ENCODE results near the gene AEBP1. TPM values are rescaled to one million over a fixed set of nuclear protein-coding genes. Genes with fewer than 3 reads are reported as not detected.
A peak's percentile ranks its signal among the peaks of the same experiment; 100 is the strongest.

Gene AEBP1
- total and polyA plus RNA-seq, 9 of the 15 experiments (the other 6 are each of a cell fraction or from before 2014, with no cell fraction given), result 0.03 to 0.78 (median 0.30) TPM; not detected in 2

GRCh38 chr7:44056681-44057080, 47.5 kb upstream of the AEBP1 start:
- CTCF ChIA-PET (ENCODE audit: low intra/inter-chr PET ratio), result no interaction called here
- Histone ChIP-seq H3K4me3 (no peak overlapping the region), H3K27me3 (ENCODE audit: control insufficient read depth in 2 of 2, insufficient read depth in 2 of 2, low read length in 2 of 2) (no peaks in the 10 kb centered on the region), H4K20me1 (replicated peaks; ENCODE audit: control insufficient read depth, insufficient read depth, low read length) (peaks cover 3% of the 10 kb centered on the region; the same call in 1 of the 2 replicates), H3K27ac (ENCODE audit: extremely low read depth, low read depth, low read length) (no peak overlapping the region), H3K9me3 (replicated peaks; ENCODE audit: control insufficient read depth, insufficient read depth, low read depth, low read length) (no peaks in the 10 kb centered on the region), H3K79me2 (ENCODE audit: control insufficient read depth, insufficient read depth, low read length) (no peaks in the 10 kb centered on the region), H3K36me3 (ENCODE audit: control insufficient read depth, insufficient read depth, low read length) (peaks cover 84% of the 10 kb centered on the region; the same call in 2 of the 3 replicates), H3K9me1 (ENCODE audit: control insufficient read depth, insufficient read depth, low read length) (no peaks in the 10 kb centered on the region), H3K4me2 (ENCODE audit: insufficient read depth, low read length) (no peak overlapping the region), H3K4me1 (replicated peaks in 1 of 2; ENCODE audit: control insufficient read depth in 2 of 2, insufficient read depth in 2 of 2, low read length in 2 of 2) (peaks cover 0 to 10% of the 10 kb centered on the region in 2 experiments; a peak in 1 of 5 replicates), H3K9ac (ENCODE audit: insufficient read depth in 1 of 2, low read depth in 2 of 2, low read length in 2 of 2) (peak overlapping the region in 1 of 2 experiments; percentile 35; a peak in 1 of 4 replicates), H2AFZ (ENCODE audit: low read depth, low read length) (no peak overlapping the region)
- no TSS peak for BruUV-seq (replicated peaks)
- ATAC-seq (no peak), DNase-seq (ENCODE audit: extremely low read depth in 1 of 4, low spot score in 3 of 4) (no peak), FAIRE-seq (no peak)
- in situ Hi-C loops (cut with MboI), result no loop called here
- intact Hi-C loops (cut with micrococcal nuclease), result no loop called here
- WGBS (ENCODE audit: insufficient coverage, low coverage, missing lambda C conversion rate), result 91% methylated on average over 7 of the region's 7 CpGs
- POLR2A ChIA-PET, result interaction anchor here (0.6 to 1.7 kb wide), 2 partner anchors 9 to 102 kb away, joined by 3 to 4 read pairs; partner anchors contain the start of gene PGAM2
- TF ChIP-seq RERE (CRISPR knock-in tag; IDR thresholded peaks at IDR 0.05; ENCODE audit: borderline replicate concordance) (no peak), EGR1 (conservative IDR thresholded peaks at IDR 0.05) (no peak), RBFOX2 (IDR thresholded peaks at IDR 0.05; ENCODE audit: low read depth, low read length) (no peak), ELF4 (CRISPR knock-in tag; IDR thresholded peaks at IDR 0.05) (no peak), RBM34 (IDR thresholded peaks at IDR 0.05; ENCODE audit: borderline replicate concordance, insufficient read depth, low read length) (no peak), MEIS2 (IDR thresholded peaks at IDR 0.05; ENCODE audit: partially characterized antibody) (no peak), CBFA2T2 (conservative IDR thresholded peaks at IDR 0.05) (no peak), ZHX1 (conservative IDR thresholded peaks at IDR 0.05; ENCODE audit: low read length) (no peak), ARID1B (IDR thresholded peaks at IDR 0.05) (no peak)
